Measurements from ENCODE around the gene CFAP251.

- TF ChIP-seq CTCF (IDR thresholded peaks at IDR 0.05) (no peak), POLR2A (IDR thresholded peaks at IDR 0.05) (no peak)
Observed at GRCh38 chr12:121927813-121928212, 9.4 kb downstream of the CFAP251 start.

Measured in esophagus squamous epithelium (tissue), 4 donors.